Measurements from ENCODE around the gene TIAM1.

The TIAM1 gene

GRCh38 chr21:31161157-31161556, 182.9 kb downstream of the TIAM1 start:
- ChIA-PET POLR2A (no interaction called here), CTCF (interaction anchor here (2.0 kb wide), 1 partner anchor 14 kb away, joined by 4 read pairs; no protein-coding TSS in a partner anchor)
- TF ChIP-seq CTCF (IDR thresholded peaks at IDR 0.05; ENCODE audit: control extremely low read depth, extremely low read depth, low read depth, missing control alignments), result no peak
- DNase-seq (ENCODE audit: extremely low spot score), result no peak

- no peak for TF ChIP-seq CTCF (IDR thresholded peaks at IDR 0.05; ENCODE audit: control extremely low read depth, extremely low read depth, low read depth, missing control alignments)
Observed at GRCh38 chr21:31159808-31160207, 184.3 kb downstream of the TIAM1 start.

GRCh38 chr21:31158789-31159581, 185.1 kb downstream of the TIAM1 start:
- ChIA-PET POLR2A (no interaction called here), CTCF (interaction anchor here (0.9 to 2.0 kb wide), 4 partner anchors 12 to 1669 kb away, joined by 3 to 4 read pairs (median 4); no protein-coding TSS in a partner anchor)
- TF ChIP-seq CTCF (IDR thresholded peaks at IDR 0.05; ENCODE audit: control extremely low read depth, extremely low read depth, low read depth, missing control alignments), result no peak
- DNase-seq (ENCODE audit: extremely low spot score), result no peak

More at GRCh38 chr21:31159808-31160207, 184.3 kb downstream of the TIAM1 start:
- no peak for DNase-seq (ENCODE audit: extremely low spot score)
- ChIA-PET POLR2A (no interaction called here), CTCF (interaction anchor here (0.9 to 2.0 kb wide), 2 partner anchors 16 to 1669 kb away, joined by 3 to 4 read pairs; no protein-coding TSS in a partner anchor)

- CTCF ChIA-PET, result interaction anchor here (1.7 kb wide), 1 partner anchor 11 kb away, joined by 4 read pairs; no protein-coding TSS in a partner anchor
- POLR2A ChIA-PET, result no interaction called here
- no peak for TF ChIP-seq CTCF (IDR thresholded peaks at IDR 0.05; ENCODE audit: control extremely low read depth, extremely low read depth, low read depth, missing control alignments)
Observed at GRCh38 chr21:31157756-31158155, 186.3 kb downstream of the TIAM1 start.

GRCh38 chr21:31156662-31157061, 187.4 kb downstream of the TIAM1 start:
- DNase-seq (ENCODE audit: extremely low spot score), result no peak
- no peak for TF ChIP-seq CTCF (IDR thresholded peaks at IDR 0.05; ENCODE audit: control extremely low read depth, extremely low read depth, low read depth, missing control alignments)
- ChIA-PET POLR2A (no interaction called here), CTCF (interaction anchor here (1.0 to 1.9 kb wide), 5 partner anchors 10 to 424 kb away, joined by 3 to 7 read pairs (median 5); no protein-coding TSS in a partner anchor)

More at GRCh38 chr21:31157756-31158155, 186.3 kb downstream of the TIAM1 start:
- no peak for DNase-seq (ENCODE audit: extremely low spot score)

GRCh38 chr21:31156169-31156568, 187.9 kb downstream of the TIAM1 start:
- TF ChIP-seq CTCF (IDR thresholded peaks at IDR 0.05; ENCODE audit: control extremely low read depth, extremely low read depth, low read depth, missing control alignments), result no peak
- ChIA-PET CTCF (interaction anchor here (1.0 to 1.9 kb wide), 5 partner anchors 9 to 425 kb away, joined by 3 to 7 read pairs (median 5); no protein-coding TSS in a partner anchor), POLR2A (no interaction called here)
- no peak for DNase-seq (ENCODE audit: extremely low spot score)
